Stimulated activated naive CD4-positive, alpha-beta T cell (primary cell): Measurements from ENCODE around the gene MAST4.
"Not testable (repeated sequence)": the region's sequence is repeated elsewhere in the genome, so short reads cannot be mapped to it uniquely, and the experiment has no call there.

Experiments used
- DNase-seq, 6 experiments: peaks; one replicate each; lab custom pipeline; 2025; lab: John Stamatoyannopoulos, UW

The MAST4 gene

GRCh38 chr5:66647146-66647856, 51.1 kb downstream of the MAST4 start:
- DNase-seq = no peak

GRCh38 chr5:66652818-66653217, 56.6 kb downstream of the MAST4 start:
- DNase-seq = no peak

- no peak for DNase-seq
These were observed 57.1 kb downstream of the MAST4 start for GRCh38 chr5:66653325-66653724.

GRCh38 chr5:66655395-66656324, 59.5 kb downstream of the MAST4 start:
- no peak for DNase-seq

GRCh38 chr5:66658516-66658915, 62.3 kb downstream of the MAST4 start:
- DNase-seq = no peak

GRCh38 chr5:66659780-66660179, 63.6 kb downstream of the MAST4 start:
- DNase-seq = no peak

- no peak for DNase-seq
These were observed 64.2 kb downstream of the MAST4 start for GRCh38 chr5:66660396-66660795.

- DNase-seq = no peak
These were observed 65.0 kb downstream of the MAST4 start for GRCh38 chr5:66661149-66661548.

GRCh38 chr5:66666778-66667177, 70.6 kb downstream of the MAST4 start:
- DNase-seq = no peak

GRCh38 chr5:66669086-66669861, 73.1 kb downstream of the MAST4 start:
- DNase-seq = no peak

GRCh38 chr5:66669862-66670195, 73.6 kb downstream of the MAST4 start:
- DNase-seq = no peak

- DNase-seq = no peak
These were observed 75.1 kb downstream of the MAST4 start for GRCh38 chr5:66671305-66671704.

- DNase-seq = no peak
These were observed 78.6 kb downstream of the MAST4 start for GRCh38 chr5:66674802-66675201.

GRCh38 chr5:66675406-66675805, 79.2 kb downstream of the MAST4 start:
- DNase-seq = no peak

- no peak for DNase-seq
These were observed 84.0 kb downstream of the MAST4 start for GRCh38 chr5:66680221-66680620.

- DNase-seq = no peak
These were observed 84.6 kb downstream of the MAST4 start for GRCh38 chr5:66680804-66681203.

- DNase-seq = no peak
These were observed 88.5 kb downstream of the MAST4 start for GRCh38 chr5:66684663-66685062.

GRCh38 chr5:66689522-66690220, 93.5 kb downstream of the MAST4 start:
- no peak for DNase-seq

- no peak for DNase-seq
These were observed 97.8 kb downstream of the MAST4 start for GRCh38 chr5:66694036-66694435.

- DNase-seq = not testable (repeated sequence)
These were observed 99.6 kb downstream of the MAST4 start for GRCh38 chr5:66695840-66696239.

GRCh38 chr5:66697796-66698564, 101.8 kb downstream of the MAST4 start:
- DNase-seq = no peak
